CD4-positive, alpha-beta T cell treated with Interferon alpha-2 for 1 hour (primary cell): ENCODE measurements around the gene NSDHL.

Source experiments
- DNase-seq, 2 donors: peaks; one replicate each; pipeline ENCODE4 v3.0.0-alpha.2; 2020 to 2022

The NSDHL gene

DNA sequence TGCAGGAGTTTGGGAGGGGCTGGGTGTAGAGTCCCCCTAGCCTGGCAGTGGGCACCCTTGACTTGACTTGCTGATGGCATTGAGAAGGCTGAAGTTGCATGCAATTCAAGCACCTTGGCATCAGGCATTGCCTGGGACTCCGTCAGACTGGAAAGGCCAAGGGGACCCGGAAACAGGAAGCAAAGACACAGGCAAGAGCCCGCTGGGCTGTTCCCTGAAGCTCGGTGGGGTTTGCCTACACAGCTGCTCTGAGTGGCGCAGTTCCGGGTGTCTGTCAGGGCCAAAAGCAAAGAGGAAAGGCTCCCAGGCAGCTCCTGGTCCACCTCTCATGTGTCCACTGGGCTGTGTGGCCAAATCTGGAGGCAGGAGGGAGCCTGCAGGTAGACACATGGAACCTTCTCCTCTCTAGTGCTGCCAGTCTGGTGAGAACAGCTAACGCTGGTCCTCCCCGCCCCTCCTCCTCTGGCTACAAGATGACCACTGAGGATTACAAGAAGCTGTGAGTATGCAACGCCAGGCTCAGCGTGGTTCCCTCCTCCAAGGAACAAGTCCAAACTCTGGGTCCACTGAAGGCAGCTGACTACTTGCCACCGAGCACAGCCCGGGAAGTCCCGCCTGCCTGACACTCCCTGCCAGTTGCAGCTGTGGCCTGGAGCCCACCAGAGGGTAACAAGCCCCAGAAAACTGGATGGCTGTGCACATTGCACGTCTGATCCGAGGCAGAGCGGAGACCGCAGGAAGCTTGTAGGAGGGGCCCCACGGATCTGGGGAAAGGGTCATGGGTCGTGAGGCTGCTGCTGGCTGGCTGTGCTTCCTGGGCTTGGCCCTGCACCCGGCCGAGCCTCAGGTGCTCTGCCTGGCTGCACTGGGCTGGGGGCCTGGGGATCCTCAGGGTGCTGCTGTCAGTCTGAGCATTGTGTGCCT, 87.1 kb downstream of the NSDHL start:
- no peak for DNase-seq

- no peak for DNase-seq
These were observed 87.8 kb downstream of the NSDHL start for GRCh38 chrX:152918707-152919106.
